IMR-90 (cell line): ENCODE measurements around the gene KIF5C. TPM values are rescaled to one million over a fixed set of nuclear protein-coding genes. Genes with fewer than 3 reads are reported as not detected.

Experiments used
- ATAC-seq: fragments of 200-7000 bp; cut with Tn5 transposase; 2 replicates; pipeline ENCODE4 v1.9.1; 2020; ENCODE audit warnings: low read depth, mild to moderate bottlenecking, moderate library complexity
- BruUV-seq: library from RNA; stranded (reverse); fragments of 400-500 nt; replicated peaks from 2 replicates; lab custom pipeline; 2021; lab: Mats Ljungman, UMichigan
- CTCF ChIA-PET: fragments of 300-600 bp; formaldehyde crosslinking; extraction: SDS; loops from one replicate; lab custom pipeline; 2021; ENCODE audit warnings: antibody characterized with exemption; lab: Yijun Ruan, JAX
- POLR2A ChIA-PET: fragments of 300-600 bp; sonication (Branson Sonifier 250); formaldehyde crosslinking; loops from one replicate; lab custom pipeline; 2022; ENCODE audit warnings: antibody characterized with exemption; ENCODE audit not compliant: unreplicated experiment; lab: Charles Lee
- DNase-seq: peaks from one replicate; pipeline ENCODE4 v3.0.0; 2013
- H2AFZ ChIP-seq: replicated peaks from 2 replicates; pipeline ENCODE3; 2013; ENCODE audit warnings: low read length, mild to moderate bottlenecking; ENCODE audit not compliant: poor library complexity
- H2AK5ac ChIP-seq: 2 replicates; pipeline ENCODE4 v1.6.1; 2013; ENCODE audit warnings: low read depth, low read length, inconsistent platforms
- H2AK9ac ChIP-seq: replicated peaks from 2 replicates; pipeline ENCODE3; 2013; ENCODE audit warnings: mild to moderate bottlenecking, low read depth, low read length, moderate library complexity; ENCODE audit not compliant: poor library complexity
- H2BK120ac ChIP-seq: 2 replicates; pipeline ENCODE4 v1.6.1; 2013; ENCODE audit warnings: low read depth, low read length, inconsistent platforms
- H2BK15ac ChIP-seq: 3 replicates; pipeline ENCODE4 v1.6.1; 2013; ENCODE audit warnings: low read depth, low read length, inconsistent platforms
- H2BK20ac ChIP-seq: 2 replicates; pipeline ENCODE4 v1.6.1; 2013; ENCODE audit warnings: low read depth, mild to moderate bottlenecking, inconsistent platforms, low read length, moderate library complexity
- H2BK5ac ChIP-seq: 2 replicates; pipeline ENCODE4 v1.6.1; 2013; ENCODE audit warnings: mild to moderate bottlenecking, low read depth, low read length, inconsistent platforms; ENCODE audit not compliant: poor library complexity, severe bottlenecking
- H3K14ac ChIP-seq: replicated peaks from 2 replicates; pipeline ENCODE4 v1.6.1; 2013; ENCODE audit warnings: low read depth, low read length, inconsistent platforms
- H3K18ac ChIP-seq: 2 replicates; pipeline ENCODE4 v1.6.1; 2013; ENCODE audit warnings: low read depth, low read length, control low read depth
- H3K23ac ChIP-seq: 2 replicates; pipeline ENCODE4 v1.6.1; 2013; ENCODE audit warnings: low read depth, low read length, inconsistent platforms
- H3K27ac ChIP-seq: 2 replicates; pipeline ENCODE4 v1.5.1; 2013; ENCODE audit warnings: mild to moderate bottlenecking, control low read depth, low read length; ENCODE audit not compliant: insufficient read depth
- H3K27me3 ChIP-seq: 2 replicates; pipeline ENCODE4 v1.6.1; 2013; ENCODE audit warnings: low read length; ENCODE audit not compliant: control insufficient read depth, insufficient read depth
- H3K36me3 ChIP-seq: 2 replicates; pipeline ENCODE4 v1.6.1; 2013; ENCODE audit warnings: low read length, mixed read lengths; ENCODE audit not compliant: control insufficient read depth, insufficient read depth
- H3K4ac ChIP-seq: 2 replicates; pipeline ENCODE4 v1.6.1; 2013; ENCODE audit warnings: low read depth, low read length, inconsistent platforms
- H3K4me1 ChIP-seq: 2 replicates; pipeline ENCODE4 v1.6.1; 2013; ENCODE audit warnings: low read length, mixed read lengths; ENCODE audit not compliant: control insufficient read depth, insufficient read depth
- H3K4me2 ChIP-seq: 2 replicates; pipeline ENCODE4 v1.6.1; 2013; ENCODE audit warnings: low read depth, mild to moderate bottlenecking, control low read depth, low read length, moderate library complexity
- H3K4me3 ChIP-seq: 2 replicates; pipeline ENCODE4 v1.5.1; 2013; ENCODE audit warnings: low read depth, mild to moderate bottlenecking, control low read depth, low read length, moderate library complexity; ENCODE audit not compliant: insufficient read depth
- H3K56ac ChIP-seq: 2 replicates; pipeline ENCODE4 v1.6.1; 2013; ENCODE audit warnings: low read length, inconsistent platforms; ENCODE audit not compliant: insufficient read depth; ENCODE audit errors: extremely low read depth
- H3K79me1 ChIP-seq, 2 experiments: 2 replicates each; pipeline ENCODE4 v1.6.1; 2013; ENCODE audit warnings: low read length in 2 of 2, inconsistent platforms in 1 of 2, low read depth in 1 of 2
- H3K9ac ChIP-seq: 2 replicates; pipeline ENCODE4 v1.6.1; 2013; ENCODE audit warnings: low read depth, low read length, control low read depth
- H3K9me1 ChIP-seq: 2 replicates; pipeline ENCODE4 v1.6.1; 2013; ENCODE audit warnings: low read length, inconsistent platforms; ENCODE audit not compliant: insufficient read depth
- H3K9me3 ChIP-seq: 2 replicates; pipeline ENCODE4 v1.6.1; 2013; ENCODE audit warnings: low read length; ENCODE audit not compliant: control insufficient read depth, insufficient read depth
- H4K20me1 ChIP-seq: 2 replicates; pipeline ENCODE4 v1.6.1; 2013; ENCODE audit warnings: low read length, inconsistent platforms; ENCODE audit not compliant: insufficient read depth
- H4K5ac ChIP-seq: 2 replicates; pipeline ENCODE4 v1.6.1; 2013; ENCODE audit warnings: mild to moderate bottlenecking, low read depth, low read length, control low read depth
- H4K8ac ChIP-seq, 2 experiments: 2 replicates each; pipeline ENCODE4 v1.6.1; 2013; ENCODE audit warnings: low read depth in 2 of 2, low read length in 2 of 2, control low read depth in 1 of 2, inconsistent platforms in 1 of 2
- H4K91ac ChIP-seq: 2 replicates; pipeline ENCODE4 v1.6.1; 2013; ENCODE audit warnings: low read depth, low read length, inconsistent platforms; ENCODE audit not compliant: insufficient read depth
- BHLHE40 ChIP-seq: fragments of 150-350 bp; IDR thresholded peaks from 2 replicates; pipeline ENCODE4 v1.6.1; 2016; ENCODE audit warnings: mild to moderate bottlenecking, low read depth, low read length
- CEBPB ChIP-seq: IDR thresholded peaks from 2 replicates; pipeline ENCODE4 v1.6.1; 2012; ENCODE audit warnings: low read depth, low read length, improper control_type of control experiment
- CTCF ChIP-seq: conservative IDR thresholded peaks from 2 replicates; pipeline ENCODE4 v1.5.1; 2012; ENCODE audit warnings: mild to moderate bottlenecking, low read depth, low read length, improper control_type of control experiment
- FOS ChIP-seq: fragments of 150-350 bp; IDR thresholded peaks from 2 replicates; pipeline ENCODE4 v1.6.1; 2016; ENCODE audit warnings: low read depth, low read length
- MAFK ChIP-seq: IDR thresholded peaks from 2 replicates; pipeline ENCODE4 v1.6.1; 2012; ENCODE audit warnings: low read depth, low read length, improper control_type of control experiment
- MAZ ChIP-seq: IDR thresholded peaks from 2 replicates; pipeline ENCODE4 v1.6.1; 2012; ENCODE audit warnings: low read depth, mild to moderate bottlenecking, low read length, improper control_type of control experiment, moderate library complexity, borderline replicate concordance
- NFE2L2 ChIP-seq: fragments of 150-350 bp; IDR thresholded peaks from 2 replicates; pipeline ENCODE4 v1.6.1; 2016; ENCODE audit warnings: low read depth, mild to moderate bottlenecking, low read length
- POLR2A ChIP-seq: IDR thresholded peaks from 2 replicates; pipeline ENCODE4 v1.6.1; 2012; ENCODE audit warnings: mild to moderate bottlenecking, low read depth, low read length
- RAD21 ChIP-seq: IDR thresholded peaks from 2 replicates; pipeline ENCODE4 v1.6.1; 2012; ENCODE audit warnings: low read length, improper control_type of control experiment
- RCOR1 ChIP-seq: IDR thresholded peaks from 2 replicates; pipeline ENCODE4 v1.6.1; 2012; ENCODE audit warnings: mild to moderate bottlenecking, low read length, improper control_type of control experiment; ENCODE audit not compliant: insufficient replicate concordance
- RFX5 ChIP-seq: IDR thresholded peaks from 2 replicates; pipeline ENCODE4 v1.8.0; 2012; ENCODE audit warnings: low read depth, mild to moderate bottlenecking, low read length, moderate library complexity
- USF2 ChIP-seq: fragments of 150-350 bp; IDR thresholded peaks from 2 replicates; pipeline ENCODE4 v1.6.1; 2017; ENCODE audit warnings: mild to moderate bottlenecking, antibody characterized with exemption, low read length, low read depth
- dilution Hi-C: fragments of 300-500 bp; cut with HindIII; formaldehyde crosslinking; loops from one replicate; pipeline ENCODE4 v1.14.3; 2018; ENCODE audit warnings: low sequenced_read_pairs; ENCODE audit not compliant: unreplicated experiment
- in situ Hi-C: fragments of 300-500 bp; cut with MboI; formaldehyde crosslinking; loops from 3 replicates; pipeline ENCODE4 v1.14.3; 2019; ENCODE audit warnings: low sequenced_read_pairs, inconsistent platforms, mixed read lengths
- intact Hi-C: fragments of 100-400 bp; cut with micrococcal nuclease; formaldehyde crosslinking; loops from 2 replicates; pipeline ENCODE4 v1.10.0; 2022
- polyA plus RNA-seq, 3 experiments: library from polyadenylated mRNA; depleted of rRNA; stranded (reverse); fragments of >200 nt; gene quantifications; 2 replicates each; pipeline ENCODE4 v1.2.3, GENCODE V29; 2012; ENCODE audit warnings: low replicate concordance in 1 of 3
- total RNA-seq: library from RNA; depleted of rRNA; stranded (reverse); fragments of >200 nt; gene quantifications from 2 replicates; pipeline ENCODE4 v1.2.3, GENCODE V29; 2012

KIF5C gene
- total and polyA plus RNA-seq, 2 of the 4 experiments (the other 2 are of a cell fraction): 0.10 to 0.18 TPM

GRCh38 chr2:148984449-148984848, 109.4 kb downstream of the KIF5C start:
- ChIA-PET POLR2A (no interaction called here), CTCF (interaction anchor here (0.6 kb wide), 1 partner anchor 557 kb away, joined by 3 read pairs; no protein-coding TSS in a partner anchor)
- Histone ChIP-seq H3K36me3 (no peaks in the 10 kb centered on the region), H3K4me3 (no peak overlapping the region), H2AK5ac (no peak overlapping the region), H2AK9ac (no peak overlapping the region), H4K5ac (no peak overlapping the region), H2AFZ (no peak overlapping the region), H3K23ac (no peak overlapping the region), H4K8ac (no peak overlapping the region), H4K91ac (no peak overlapping the region), H3K27ac (no peak overlapping the region), H4K20me1 (no peaks in the 10 kb centered on the region), H3K9me1 (no peaks in the 10 kb centered on the region), H2BK120ac (no peak overlapping the region), H2BK5ac (no peak overlapping the region), H3K4me2 (no peak overlapping the region), H3K9ac (no peak overlapping the region), H3K56ac (no peak overlapping the region), H3K14ac (no peak overlapping the region), H3K9me3 (no peaks in the 10 kb centered on the region), H3K4me1 (no peaks in the 10 kb centered on the region), H2BK20ac (no peak overlapping the region), H3K18ac (no peak overlapping the region), H3K79me1 (no peaks in the 10 kb centered on the region), H3K27me3 (no peaks in the 10 kb centered on the region; the same call in 1 of the 2 replicates), H2BK15ac (no peak overlapping the region), H3K4ac (no peak overlapping the region)
- ATAC-seq (no peak), DNase-seq (no peak)
- TF ChIP-seq RAD21: no peak
- no peak for TF ChIP-seq CTCF
- TF ChIP-seq BHLHE40: no peak
- no peak for TF ChIP-seq POLR2A
- no peak for TF ChIP-seq RCOR1
- TF ChIP-seq FOS: no peak
- TF ChIP-seq NFE2L2: no peak
- no peak for TF ChIP-seq MAZ
- TF ChIP-seq MAFK: no peak
- TF ChIP-seq RFX5: no peak
- no peak for TF ChIP-seq USF2
- TF ChIP-seq CEBPB: no peak
- dilution Hi-C loops: no loop called here
- in situ Hi-C loops: loop anchor here (25.0 kb wide), 1 partner anchor 997 kb away; no protein-coding TSS in a partner anchor
- no TSS peak for BruUV-seq
- intact Hi-C loops: no loop called here
